Right forelimb (tissue), 1 donor: ENCODE results near the gene BABAM2.
"Not testable (repeated sequence)": the region's sequence is repeated elsewhere in the genome, so short reads cannot be mapped to it uniquely, and the experiment has no call there.

ENCODE experiments used
- DNase-seq: peaks from one replicate; pipeline ENCODE4 v3.0.0-alpha.2; 2018

Gene BABAM2

GRCh38 chr2:28083476-28083875, 192.9 kb downstream of the BABAM2 start:
- no peak for DNase-seq

DNA sequence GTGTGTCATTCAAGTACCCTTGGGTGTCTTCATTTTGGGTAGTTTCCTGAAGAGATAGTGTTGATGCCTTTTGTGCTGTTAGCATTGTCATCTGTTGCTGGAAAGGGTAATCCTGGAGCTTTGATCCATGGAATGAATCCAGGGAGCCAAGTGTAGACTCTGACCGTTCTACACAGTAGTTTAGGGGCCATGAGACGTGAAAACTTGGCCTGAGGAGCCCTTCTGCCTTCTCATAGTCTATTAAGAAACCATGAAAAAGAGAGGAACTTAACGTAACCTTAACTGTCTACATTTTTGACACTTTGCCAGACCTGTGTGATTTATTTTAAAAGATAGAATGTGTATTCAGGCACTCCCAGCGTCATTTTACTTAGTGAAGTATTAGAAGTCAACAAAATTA, 194.0 kb downstream of the BABAM2 start:
- no peak for DNase-seq

DNA sequence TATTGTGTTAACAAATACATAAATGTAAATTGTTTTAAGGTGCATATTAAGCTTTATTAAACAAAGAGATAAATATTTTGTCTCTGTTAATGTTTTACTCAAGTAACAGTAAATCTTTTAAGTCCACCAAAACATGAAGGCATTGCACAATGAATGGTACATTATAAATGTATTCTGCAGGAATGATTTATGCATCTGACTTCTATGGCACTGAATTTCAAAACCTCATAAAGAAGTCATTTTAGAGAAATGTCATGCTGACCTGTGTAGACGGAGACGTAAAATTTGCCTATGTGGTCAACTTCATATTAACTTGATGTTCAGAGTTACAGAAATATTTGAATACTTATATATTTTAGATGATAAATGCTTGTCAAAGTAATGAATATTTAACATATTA, 194.7 kb downstream of the BABAM2 start:
- no peak for DNase-seq

GRCh38 chr2:28086611-28087010, 196.1 kb downstream of the BABAM2 start:
- DNase-seq, result no peak

GRCh38 chr2:28088970-28089369, 198.4 kb downstream of the BABAM2 start:
- DNase-seq, result no peak

GRCh38 chr2:28089486-28089885, 199.0 kb downstream of the BABAM2 start:
- DNase-seq, result no peak

- no peak for DNase-seq
Measured at GRCh38 chr2:28093308-28093707, 202.8 kb downstream of the BABAM2 start.

- DNase-seq, result no peak
Measured at GRCh38 chr2:28093768-28094167, 203.2 kb downstream of the BABAM2 start.

DNA sequence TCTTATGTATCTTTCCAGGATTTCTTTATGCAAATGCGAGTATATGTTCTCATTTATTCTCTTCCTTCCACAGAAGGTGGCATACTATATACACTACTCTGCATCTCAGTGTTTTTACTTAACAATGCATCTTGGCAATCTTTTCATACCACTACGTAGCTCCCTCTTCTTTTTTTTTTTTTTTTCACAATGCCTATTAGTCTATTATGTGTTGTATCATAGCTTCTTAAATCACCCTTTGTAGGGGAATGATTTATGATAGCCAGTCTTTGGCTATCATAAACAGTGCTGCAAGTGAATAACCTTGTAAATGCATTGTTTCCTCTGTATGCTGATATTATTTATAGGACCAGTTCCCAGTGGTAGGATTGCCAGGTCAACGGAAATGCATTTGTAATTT, 204.2 kb downstream of the BABAM2 start:
- DNase-seq, result no peak

GRCh38 chr2:28095622-28096021, 205.1 kb downstream of the BABAM2 start:
- no peak for DNase-seq

DNA sequence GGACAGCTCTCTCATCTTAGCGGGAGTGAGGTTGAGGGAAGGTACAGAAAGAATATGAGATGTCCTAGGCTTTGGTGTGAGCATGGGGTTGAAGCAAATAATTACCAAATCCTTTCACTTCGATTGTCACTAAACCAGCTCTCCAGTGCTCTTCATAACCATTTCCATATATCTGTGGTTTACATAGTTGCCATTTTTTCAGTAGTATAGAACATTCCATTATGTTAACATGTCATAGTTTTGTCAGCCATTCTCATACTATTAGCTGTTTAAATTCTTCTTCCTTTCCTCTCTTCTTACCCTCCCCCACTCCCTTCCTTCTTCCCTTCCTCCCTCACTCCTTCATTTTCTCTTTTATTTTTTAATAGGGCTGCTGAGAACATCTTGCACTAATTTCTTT, 205.9 kb downstream of the BABAM2 start:
- no peak for DNase-seq

DNA sequence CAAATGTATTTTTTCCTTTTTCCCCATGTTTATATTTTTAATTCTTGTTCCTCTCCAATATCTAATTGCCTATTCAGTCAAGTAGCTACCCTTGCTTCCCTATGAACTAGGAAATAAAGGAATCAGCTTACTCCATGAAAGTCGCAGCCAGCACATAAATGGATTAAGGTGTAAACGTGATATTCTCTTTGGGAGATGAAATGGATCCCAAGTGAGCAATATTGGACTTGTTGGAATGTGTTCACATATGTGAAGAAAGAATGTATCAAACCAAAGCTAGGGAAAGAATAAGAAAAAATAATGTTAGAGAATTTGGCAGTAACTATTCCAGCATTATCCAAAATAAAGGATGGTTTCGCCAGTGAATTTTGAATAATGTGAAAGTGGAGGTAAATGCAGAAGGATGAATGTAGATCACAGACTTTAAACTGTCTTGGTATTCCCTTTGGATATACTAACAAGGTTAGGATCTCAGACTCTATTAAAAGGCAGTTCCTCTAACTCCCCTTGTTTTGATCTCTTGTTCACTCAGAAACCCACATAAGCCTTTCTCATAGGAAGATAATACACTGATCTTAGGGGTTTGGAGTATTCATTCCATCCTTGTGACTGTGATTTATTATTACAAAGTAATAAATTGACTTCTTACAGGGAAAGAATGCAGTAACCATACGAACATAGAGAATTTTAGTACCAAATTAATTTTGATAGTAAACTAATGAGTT, 208.1 kb downstream of the BABAM2 start:
- DNase-seq, result no peak

DNA sequence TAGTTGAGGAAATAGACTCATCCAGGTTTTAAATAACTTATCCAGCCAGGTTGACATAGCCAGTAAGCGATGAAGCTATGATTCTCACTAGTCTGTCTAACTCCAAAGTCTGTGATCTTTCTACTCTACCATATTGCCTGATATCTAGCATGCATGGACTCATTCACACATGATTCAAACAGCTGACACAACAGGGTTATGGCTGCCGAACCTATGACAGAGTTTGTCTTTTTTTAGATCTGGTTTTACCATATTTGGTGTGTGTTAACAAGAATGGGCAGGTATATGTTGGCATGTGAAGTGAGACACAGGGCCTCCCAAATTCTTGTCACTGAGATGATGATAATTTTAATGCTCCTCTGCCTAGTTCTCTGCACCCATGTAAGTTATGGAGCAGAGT, 210.6 kb downstream of the BABAM2 start:
- no peak for DNase-seq

DNA sequence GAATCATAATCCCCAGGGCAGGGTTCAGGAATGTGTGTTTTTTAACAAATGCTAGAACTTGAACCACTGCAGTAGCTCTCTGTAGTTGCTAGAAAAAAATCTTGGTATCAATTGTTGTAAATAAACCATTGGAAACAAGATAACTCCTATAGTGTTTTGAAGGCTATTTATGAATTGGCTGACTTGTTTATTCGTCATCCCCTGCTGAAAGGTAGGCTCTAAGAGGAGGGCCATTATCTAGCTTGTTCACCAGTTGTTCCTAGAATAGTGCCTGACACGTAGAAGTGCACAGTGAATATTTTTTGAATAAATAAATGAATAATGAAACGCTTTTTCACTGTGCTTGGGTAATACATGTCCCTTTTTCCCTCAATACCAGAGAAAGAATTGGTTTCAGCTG, 211.4 kb downstream of the BABAM2 start:
- DNase-seq, result no peak

GRCh38 chr2:28102455-28102874, 211.9 kb downstream of the BABAM2 start:
- no peak for DNase-seq

DNA sequence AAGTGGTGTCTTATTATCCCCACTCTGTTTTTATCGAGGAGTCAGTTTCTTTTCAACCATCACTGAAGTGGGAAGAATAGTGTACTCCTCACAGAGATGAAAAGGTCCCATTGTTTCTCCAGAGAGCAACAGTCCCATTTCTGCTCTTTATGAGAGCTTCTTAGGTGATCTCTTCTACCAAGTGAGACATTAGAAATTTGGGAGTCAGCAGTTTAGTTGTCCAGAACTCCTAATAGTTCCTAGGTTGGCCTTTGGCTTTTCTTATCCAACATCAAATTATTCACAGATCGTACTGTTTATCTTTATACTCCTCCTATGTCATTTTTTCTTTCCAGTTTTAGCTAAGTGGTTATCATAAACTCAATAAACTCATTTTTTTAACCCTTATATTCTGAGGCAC, 213.1 kb downstream of the BABAM2 start:
- no peak for DNase-seq

DNA sequence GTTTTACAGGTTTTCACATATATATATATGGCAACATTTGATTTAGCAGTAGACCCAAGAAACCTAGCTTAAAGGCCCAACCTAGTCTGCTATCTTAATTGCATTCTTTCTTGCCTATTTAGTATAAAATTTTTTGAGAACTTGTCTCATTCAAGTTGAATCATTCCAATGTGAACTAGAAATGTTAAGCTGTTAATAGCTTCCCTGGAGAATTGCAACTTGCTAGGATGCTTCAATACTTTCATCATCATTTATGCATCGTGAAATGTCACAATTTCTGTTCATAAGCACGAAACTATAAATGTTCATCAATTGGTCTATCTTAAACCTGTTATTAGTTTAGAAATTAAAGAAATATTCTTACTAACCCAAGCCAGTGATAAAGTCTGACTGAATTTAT, 217.6 kb downstream of the BABAM2 start:
- DNase-seq, result no peak

DNA sequence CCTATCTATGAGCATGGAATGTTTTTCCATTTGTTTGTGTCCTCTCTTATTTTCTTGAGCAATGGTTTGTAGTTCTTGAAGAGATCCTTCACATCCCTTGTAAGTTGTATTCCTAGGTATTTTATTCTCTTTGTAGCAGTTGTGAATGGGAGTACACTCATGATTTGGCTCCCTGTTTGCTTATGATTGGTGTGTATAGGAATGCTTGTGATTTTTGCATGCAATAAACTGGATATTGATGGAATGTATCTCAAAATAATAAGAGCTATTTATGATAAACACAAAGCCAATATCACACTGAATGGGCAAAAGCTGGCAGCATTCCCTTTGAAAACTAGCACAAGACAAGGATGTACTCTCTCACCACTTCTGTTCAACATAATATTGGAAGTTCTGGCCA, 223.2 kb downstream of the BABAM2 start:
- not testable (repeated sequence) for DNase-seq

- no peak for DNase-seq
Measured at GRCh38 chr2:28117104-28117596, 226.6 kb downstream of the BABAM2 start.

DNA sequence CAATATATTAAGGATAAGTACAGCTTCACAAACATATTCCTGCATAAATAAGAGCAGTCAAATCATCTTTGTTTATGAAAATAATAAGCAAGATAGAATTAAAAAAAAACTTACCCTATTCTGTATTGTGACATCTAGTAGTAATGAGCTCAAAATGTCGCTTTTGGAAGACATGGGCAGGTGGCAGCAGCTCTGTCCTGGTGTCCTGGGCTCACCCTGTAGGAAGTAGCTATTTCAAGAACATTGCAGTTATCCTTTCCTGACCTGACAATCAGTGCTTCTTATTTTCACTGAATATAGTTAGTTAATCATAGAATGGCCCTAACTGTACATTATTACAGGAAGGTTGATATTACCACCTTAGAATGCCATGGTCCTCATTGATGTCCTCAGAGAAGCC, 229.1 kb downstream of the BABAM2 start:
- no peak for DNase-seq

DNA sequence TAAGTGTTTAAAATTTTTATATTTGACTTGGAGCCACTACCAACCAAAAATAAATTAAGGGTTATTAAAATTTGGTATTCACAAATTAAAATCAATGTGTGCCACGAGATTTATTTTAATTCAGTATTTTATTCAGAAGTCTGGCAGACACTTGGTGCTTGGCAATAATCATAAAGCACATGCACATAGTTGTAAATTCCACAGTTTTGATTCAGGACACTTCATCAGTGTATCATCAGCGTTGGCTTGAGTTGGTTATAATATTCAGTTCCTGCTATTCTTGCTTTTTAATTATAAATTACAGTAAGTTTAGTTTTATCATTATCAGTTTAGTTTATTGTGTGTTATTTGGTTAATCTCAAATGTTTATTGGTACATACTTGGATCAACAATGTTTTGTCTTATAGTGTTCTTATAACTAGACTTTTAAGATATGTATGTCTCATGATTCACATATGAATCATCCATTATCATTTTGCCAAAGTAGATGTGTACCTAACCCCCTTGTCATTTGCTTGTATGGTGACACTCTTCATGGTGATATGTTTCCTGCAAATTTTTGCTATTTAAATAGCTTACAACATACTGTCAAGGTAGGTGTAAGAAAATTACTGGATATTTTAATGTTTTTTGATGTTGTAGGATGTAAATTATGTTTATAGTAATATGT, 237.9 kb downstream of the BABAM2 start:
- DNase-seq, result no peak

DNA sequence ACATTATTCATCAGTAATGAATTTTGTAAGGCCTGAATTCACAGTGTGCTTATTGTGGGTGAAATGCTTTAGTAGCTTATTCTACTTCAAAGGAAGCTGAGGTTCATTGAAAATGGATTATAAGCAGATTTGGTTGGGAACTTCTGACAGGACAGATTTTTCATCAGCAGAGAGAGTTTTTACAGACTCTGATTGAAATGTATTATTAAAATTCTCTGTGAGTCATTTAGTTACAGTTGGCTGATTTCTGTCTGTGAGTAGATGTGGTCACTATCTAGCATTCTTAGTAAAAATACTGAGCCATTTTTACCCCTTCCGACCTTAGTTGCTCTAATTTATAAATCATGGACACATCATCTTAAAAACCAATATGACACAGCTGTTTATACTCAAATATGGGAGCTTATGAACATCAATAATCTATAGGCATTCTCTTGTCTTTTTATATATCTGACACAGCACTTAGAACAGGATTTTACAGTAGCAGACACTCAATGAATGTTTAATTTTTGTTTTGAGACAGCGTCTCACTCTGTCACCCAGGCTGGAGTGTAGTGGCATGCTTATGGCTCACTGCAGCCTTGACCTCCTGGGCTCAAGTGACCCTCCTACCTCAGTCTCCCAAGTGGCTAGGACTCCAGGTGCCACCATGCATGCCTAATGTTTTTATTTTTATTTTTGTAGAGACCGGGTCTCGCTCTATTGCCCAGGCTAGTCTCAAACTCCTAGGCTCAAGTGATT, 239.6 kb downstream of the BABAM2 start:
- DNase-seq, result no peak

DNA sequence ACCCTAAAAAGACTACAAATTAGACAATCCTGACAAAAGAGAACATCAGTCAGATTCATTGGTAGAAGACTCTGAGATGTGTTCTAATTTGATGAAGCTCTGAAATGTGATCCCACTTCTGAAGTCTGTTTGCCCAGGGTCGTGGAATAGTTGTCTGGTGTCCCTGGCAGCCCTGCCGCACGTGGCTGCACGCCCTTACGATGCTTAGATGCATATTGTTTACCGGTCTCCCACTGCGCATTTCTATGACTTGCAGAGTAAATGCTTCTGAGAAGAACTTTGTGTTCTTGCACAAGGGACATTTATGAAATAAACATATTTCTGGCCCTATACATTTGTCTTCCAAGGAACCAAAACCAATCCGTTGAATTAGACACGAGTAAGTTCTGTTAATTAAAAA, 243.2 kb downstream of the BABAM2 start:
- no peak for DNase-seq

DNA sequence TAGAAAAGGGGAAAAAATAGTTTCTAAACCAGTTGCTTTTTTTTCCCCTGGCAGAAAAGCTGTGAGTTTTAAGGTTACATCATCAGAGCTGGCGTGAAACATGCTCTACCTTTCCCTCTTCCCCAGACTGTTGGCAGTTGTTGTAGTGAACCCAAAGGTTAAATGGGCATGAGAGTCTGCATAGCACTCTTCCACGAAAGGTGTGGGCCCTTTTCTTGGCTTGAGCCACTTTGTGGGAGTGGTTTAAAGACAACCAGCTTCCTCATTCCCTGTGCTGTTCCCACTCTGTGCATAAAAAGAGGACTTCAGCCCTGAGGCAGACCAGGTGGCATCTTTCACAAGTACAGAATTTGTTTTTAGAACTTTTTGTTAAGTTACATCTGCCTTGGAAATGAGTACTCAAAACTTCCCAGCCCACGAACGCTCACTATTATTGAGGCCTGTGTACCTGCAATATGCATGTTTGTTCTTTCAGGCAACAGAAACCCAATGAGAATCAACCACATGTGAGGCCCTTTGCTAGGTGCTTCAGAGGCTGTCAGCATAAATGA, 243.8 kb downstream of the BABAM2 start:
- DNase-seq, result no peak
